Right atrium auricular region (tissue), 2 donors: ENCODE data around the gene HRH3. TPM values are rescaled to one million over a fixed set of nuclear protein-coding genes. Genes with fewer than 3 reads are reported as not detected.

Experiments used
- DNase-seq: peaks from one replicate; pipeline ENCODE4 v3.0.0-alpha.2; 2019; ENCODE audit warnings: low spot score
- H3K27ac ChIP-seq, 2 donors: fragments of 200-600 bp; sonication (generic); 1 replicate in 1 of 2; 2 replicates in 1 of 2; pipeline ENCODE4 v1.5.1; 2016 to 2019
- H3K27me3 ChIP-seq, 2 donors: fragments of 200-600 bp; sonication (generic); one replicate each; pipeline versions ENCODE4 v1.5.1 to v1.6.0; 2017 to 2019
- H3K36me3 ChIP-seq: fragments of 200-600 bp; sonication (generic); one replicate; pipeline ENCODE4 v1.5.1; 2016
- H3K4me1 ChIP-seq, 2 donors: fragments of 200-600 bp; sonication (generic); one replicate each; pipeline versions ENCODE4 v1.5.1 to v1.6.0; 2017 to 2019
- H3K4me3 ChIP-seq, 2 donors: fragments of 200-600 bp; sonication (generic); 1 replicate in 1 of 2; 2 replicates in 1 of 2; pipeline ENCODE4 v1.5.1; 2017 to 2019; ENCODE audit warnings: mild to moderate bottlenecking in 1 of 2, moderate library complexity in 1 of 2
- H3K9me3 ChIP-seq, 2 donors: fragments of 200-600 bp; sonication (generic); one replicate each; pipeline ENCODE4 v1.5.1; 2019
- total RNA-seq, 2 donors: library from RNA; depleted of rRNA; stranded (reverse); fragments of >200 nt; gene quantifications; one replicate each; pipeline ENCODE4 v1.1.0, GENCODE V29; 2016
- TF ChIP-seq, protein P1 (sequence below), 2 donors: fragments of 200-600 bp; sonication (generic); IDR thresholded peaks; one replicate each; pipeline ENCODE4 v1.5.1; 2019; ENCODE audit warnings: antibody characterized with exemption in 2 of 2

Gene HRH3
- total RNA-seq, 2 donors from 2014 or later: not detected

DNA sequence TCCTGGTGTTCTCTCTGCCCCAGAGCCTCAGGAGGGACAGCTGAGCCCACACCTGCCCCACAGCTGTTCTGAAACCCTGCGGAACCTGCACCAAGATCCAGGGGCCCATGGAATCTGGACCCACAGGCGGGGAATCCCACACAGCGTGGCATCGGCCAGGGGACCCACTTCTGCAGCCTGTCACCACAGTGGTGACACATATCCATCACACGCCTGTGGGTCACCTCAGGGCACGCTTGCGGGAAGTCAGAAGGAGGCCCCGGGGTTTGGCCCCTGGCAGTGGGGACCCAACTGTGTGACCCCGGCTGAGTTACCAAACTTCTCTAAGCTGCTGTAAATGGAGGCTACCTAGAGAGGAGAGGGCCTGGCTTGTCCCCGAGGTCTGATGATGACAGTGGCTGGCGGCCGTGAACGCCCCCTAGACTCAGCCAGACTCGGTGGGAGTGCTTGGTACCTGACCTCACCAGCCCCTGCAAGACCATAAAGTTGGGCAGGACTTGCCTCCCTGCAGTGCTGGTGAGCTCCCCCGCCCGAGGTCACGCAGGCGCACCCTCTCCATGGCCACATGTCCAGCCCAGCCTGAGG lies 2.3 kb upstream of the HRH3 start:
- Histone ChIP-seq H3K4me3 (no peak overlapping the region), H3K4me1 (peaks cover 0 to 22% of the 10 kb centered on the region in 2 donors), H3K36me3 (no peaks in the 10 kb centered on the region), H3K9me3 (no peaks in the 10 kb centered on the region), H3K27ac (no peak overlapping the region), H3K27me3 (peaks cover 11 to 33% of the 10 kb centered on the region in 2 donors)
- TF ChIP-seq, protein P1, sequence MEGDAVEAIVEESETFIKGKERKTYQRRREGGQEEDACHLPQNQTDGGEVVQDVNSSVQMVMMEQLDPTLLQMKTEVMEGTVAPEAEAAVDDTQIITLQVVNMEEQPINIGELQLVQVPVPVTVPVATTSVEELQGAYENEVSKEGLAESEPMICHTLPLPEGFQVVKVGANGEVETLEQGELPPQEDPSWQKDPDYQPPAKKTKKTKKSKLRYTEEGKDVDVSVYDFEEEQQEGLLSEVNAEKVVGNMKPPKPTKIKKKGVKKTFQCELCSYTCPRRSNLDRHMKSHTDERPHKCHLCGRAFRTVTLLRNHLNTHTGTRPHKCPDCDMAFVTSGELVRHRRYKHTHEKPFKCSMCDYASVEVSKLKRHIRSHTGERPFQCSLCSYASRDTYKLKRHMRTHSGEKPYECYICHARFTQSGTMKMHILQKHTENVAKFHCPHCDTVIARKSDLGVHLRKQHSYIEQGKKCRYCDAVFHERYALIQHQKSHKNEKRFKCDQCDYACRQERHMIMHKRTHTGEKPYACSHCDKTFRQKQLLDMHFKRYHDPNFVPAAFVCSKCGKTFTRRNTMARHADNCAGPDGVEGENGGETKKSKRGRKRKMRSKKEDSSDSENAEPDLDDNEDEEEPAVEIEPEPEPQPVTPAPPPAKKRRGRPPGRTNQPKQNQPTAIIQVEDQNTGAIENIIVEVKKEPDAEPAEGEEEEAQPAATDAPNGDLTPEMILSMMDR (IDR thresholded peaks at IDR 0.05): no peak
- no peak for DNase-seq

DNA sequence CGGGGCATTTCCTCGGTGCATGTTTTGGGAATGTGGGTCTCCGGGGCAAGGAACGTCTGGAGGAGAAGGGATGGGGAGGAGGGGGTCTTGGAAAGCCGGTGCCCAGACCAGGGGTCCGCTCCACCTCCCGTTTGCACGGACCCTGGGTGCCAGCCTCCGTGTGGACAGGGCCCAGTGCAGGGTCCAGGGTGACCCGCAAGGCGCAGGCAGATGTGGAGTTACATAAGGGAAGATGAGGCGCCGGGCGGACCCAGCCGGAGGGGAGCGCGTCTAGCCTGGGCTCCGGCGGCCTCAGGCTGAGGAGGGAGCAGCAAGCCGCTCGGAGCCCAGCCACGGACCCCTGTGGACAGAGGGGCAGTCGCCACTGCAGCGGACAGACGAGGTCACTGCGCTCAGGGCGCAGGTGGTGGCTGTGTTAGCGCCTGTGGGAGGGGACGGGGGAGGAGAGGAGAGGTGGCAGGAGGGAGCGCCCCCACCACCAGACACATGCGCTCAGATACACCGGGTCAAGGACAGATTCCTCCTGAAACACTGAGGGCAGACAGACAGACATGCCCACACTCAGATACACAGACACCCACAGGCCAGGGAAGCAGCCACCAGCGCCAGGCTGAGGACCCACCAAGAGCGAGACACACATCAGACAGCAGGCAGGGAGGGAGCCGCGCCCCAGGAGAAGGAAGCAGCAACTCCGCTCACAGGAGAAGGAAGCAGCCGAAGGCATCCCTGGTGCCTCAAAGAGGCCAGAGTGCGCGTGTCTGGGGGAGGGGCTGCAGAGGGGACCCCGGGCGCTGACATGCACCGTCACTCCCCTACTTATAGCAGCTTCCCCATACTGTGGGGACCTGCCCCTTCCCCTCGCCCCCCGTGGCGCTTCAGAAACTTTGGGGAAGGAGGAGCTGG lies 839 bp upstream of the HRH3 start:
- Histone ChIP-seq H3K27me3 (peaks cover 11 to 33% of the 10 kb centered on the region in 2 donors), H3K4me3 (peak overlapping the region in 1 of 2 donors; percentile 45)
- TF ChIP-seq, protein P1 (IDR thresholded peaks at IDR 0.05): no peak

DNA sequence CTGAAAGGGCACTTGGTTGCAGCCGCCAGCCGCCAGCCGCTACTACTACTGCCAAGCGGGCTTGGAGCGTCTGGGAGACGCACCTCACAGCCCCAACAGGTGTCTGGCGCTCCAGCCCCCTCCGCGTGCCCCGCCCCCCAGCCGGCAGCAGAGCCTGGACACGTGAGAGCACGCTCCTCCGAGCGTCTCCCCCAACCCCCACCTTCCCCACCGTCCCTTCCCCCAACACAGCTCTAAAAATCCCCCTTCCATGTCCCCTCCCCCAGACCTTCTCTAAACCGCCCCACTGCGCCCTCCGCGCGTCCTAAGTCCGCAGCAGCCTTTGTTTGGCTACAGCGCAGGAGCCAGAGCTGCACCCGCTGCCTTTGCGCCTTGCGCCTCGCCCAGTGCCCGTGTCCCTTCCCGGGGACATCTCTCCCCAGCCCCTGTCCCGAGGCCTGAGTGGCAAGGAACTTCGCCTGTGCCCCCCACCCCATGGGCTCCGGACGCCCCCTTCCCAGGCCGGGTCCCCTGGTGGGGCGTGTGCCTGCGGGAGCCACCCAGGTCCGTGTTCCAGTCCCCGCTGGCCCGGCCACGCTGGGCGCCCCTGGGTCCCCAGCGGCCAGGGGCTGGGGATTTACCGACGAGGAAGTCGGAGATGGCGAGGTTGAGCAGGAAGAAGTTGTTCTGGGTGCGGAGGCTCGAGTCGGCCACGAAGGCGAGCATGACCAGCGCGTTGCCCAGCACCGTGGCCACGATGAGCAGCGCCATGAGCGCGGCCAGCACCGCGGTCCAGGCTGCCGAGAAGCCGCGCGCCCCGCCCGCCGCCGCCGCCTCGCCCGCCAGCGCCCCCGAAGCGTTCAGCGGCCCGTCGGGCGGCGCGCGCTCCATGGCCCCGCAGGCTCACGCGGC lies 732 bp downstream of the HRH3 start:
- no peak for DNase-seq
- H3K27me3 ChIP-seq: peaks cover 11 to 33% of the 10 kb centered on the region in 2 donors
- TF ChIP-seq, protein P1 (IDR thresholded peaks at IDR 0.05): no peak

More for the DNA sequence above, 839 bp upstream of the HRH3 start:
- DNase-seq: no peak
- H3K27ac ChIP-seq: no peak overlapping the region
- no peaks in the 10 kb centered on the region for H3K36me3 ChIP-seq
- H3K4me1 ChIP-seq: peaks cover 0 to 22% of the 10 kb centered on the region in 2 donors
- no peaks in the 10 kb centered on the region for H3K9me3 ChIP-seq

DNA sequence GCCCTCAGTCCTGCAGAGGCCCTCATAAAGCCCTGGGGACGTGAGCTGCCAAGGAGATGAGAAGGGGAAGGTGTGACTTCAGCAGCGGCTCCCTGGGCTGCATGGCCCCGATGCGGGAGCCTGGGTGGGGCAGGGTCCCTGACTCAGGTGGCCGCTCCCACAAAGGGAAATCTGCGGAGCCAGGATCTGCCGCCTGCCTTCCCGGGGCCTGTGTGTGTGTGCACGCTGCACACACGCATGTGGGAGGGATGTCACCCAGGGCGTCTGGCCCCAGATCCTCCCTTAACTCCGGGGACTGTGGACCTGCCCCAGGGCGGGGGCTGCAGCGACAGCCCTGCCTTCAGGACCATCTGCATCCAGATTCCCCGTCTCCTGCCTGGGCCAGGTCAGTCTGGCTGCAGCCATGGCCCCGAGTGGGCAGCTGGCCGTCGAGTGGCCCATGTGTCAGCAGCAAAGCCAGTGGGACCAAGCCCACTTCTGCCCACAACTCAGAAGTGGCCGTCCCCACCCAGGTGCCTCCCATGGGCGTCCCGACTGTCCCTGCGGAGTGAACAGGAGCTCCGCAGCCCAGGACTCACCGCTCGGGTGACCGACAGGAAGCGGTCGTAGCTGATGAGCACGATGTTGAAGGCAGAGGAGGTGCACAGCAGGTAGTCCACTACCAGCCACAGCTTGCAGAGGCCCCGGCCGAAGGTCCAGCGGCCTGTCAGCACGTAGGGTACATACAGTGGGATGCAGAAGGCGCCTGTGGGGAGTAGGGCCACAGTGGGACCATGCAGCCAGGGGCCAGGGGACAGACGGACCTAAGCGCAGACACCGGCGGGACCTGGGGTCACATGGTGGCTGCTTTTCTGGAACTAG lies 1.9 kb downstream of the HRH3 start:
- Histone ChIP-seq H3K4me1 (peaks cover 0 to 22% of the 10 kb centered on the region in 2 donors), H3K4me3 (no peak overlapping the region), H3K27me3 (peaks cover 11 to 33% of the 10 kb centered on the region in 2 donors), H3K36me3 (no peaks in the 10 kb centered on the region), H3K9me3 (no peaks in the 10 kb centered on the region), H3K27ac (no peak overlapping the region)
- TF ChIP-seq, protein P1 (IDR thresholded peaks at IDR 0.05): no peak
- no peak for DNase-seq

More for the DNA sequence above, 732 bp downstream of the HRH3 start:
- H3K27ac ChIP-seq: no peak overlapping the region
- H3K4me3 ChIP-seq: peak overlapping the region; percentile 14 to 45
- H3K9me3 ChIP-seq: no peaks in the 10 kb centered on the region
- no peaks in the 10 kb centered on the region for H3K36me3 ChIP-seq
- H3K4me1 ChIP-seq: peaks cover 0 to 22% of the 10 kb centered on the region in 2 donors
